Measurements from ENCODE around the gene APLF. TPM values are rescaled to one million over a fixed set of nuclear protein-coding genes. Genes with fewer than 3 reads are reported as not detected.
A peak's percentile ranks its signal among the peaks of the same experiment; 100 is the strongest.
"Not testable (repeated sequence)": the region's sequence is repeated elsewhere in the genome, so short reads cannot be mapped to it uniquely, and the experiment has no call there.

APLF gene
- total and polyA plus RNA-seq, 10 of the 15 experiments (the other 5 are each of a cell fraction or from before 2014, with no cell fraction given), result 0.66 to 2.8 (median 1.8) TPM

DNA sequence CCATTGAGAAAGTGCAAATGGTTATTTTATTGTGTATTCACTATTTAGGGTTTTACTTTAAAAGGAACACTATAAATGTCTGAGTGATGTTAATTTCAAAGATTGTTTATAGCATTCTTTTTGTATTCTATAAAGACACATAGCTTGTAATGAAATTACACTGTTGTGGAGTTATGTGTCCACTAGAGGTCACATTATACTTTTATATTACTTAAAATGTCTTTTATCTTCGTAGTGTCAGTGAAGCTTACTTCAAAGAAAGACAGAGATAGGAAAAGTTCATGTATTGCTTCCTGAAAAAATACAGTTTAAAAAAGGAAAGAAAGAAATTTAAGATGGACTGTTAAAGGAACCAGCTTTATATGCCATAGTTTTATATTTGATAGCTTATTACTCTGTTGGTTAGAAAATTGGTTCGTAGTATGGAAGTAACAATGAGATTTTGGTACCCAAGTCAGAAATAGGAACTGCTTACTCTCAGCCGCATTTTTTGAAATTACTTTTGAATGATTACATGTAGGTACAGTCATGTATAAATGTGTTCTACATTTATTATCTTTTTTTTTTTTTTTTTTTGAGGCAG, 20.5 kb downstream of the APLF start:
- ATAC-seq (peak; percentile 74), DNase-seq (ENCODE audit: low read depth, low spot score) (no peak), FAIRE-seq (peak; percentile 77)
- Histone ChIP-seq H3K79me2 (ENCODE audit: control insufficient read depth, insufficient read depth, low read length) (no peaks in the 10 kb centered on the region), H3K4me3 (no peak overlapping the region), H3K27me3 (replicated peaks in 1 of 2; ENCODE audit: control insufficient read depth in 2 of 2, insufficient read depth in 2 of 2, low read length in 1 of 2) (no peaks in the 10 kb centered on the region), H3K9me3 (replicated peaks; ENCODE audit: control insufficient read depth, insufficient read depth, low read length) (no peaks in the 10 kb centered on the region), H4K20me1 (ENCODE audit: control insufficient read depth, insufficient read depth) (0 out of 2 replicates have a peak, but pooled peaks cover 2% of the 10 kb centered on the region), H3K9ac (ENCODE audit: control insufficient read depth, insufficient read depth, low read length) (no peak overlapping the region), H3K27ac (ENCODE audit: control insufficient read depth, insufficient read depth) (no peak overlapping the region), H2AFZ (ENCODE audit: control insufficient read depth, low read depth, low read length) (no peak overlapping the region), H3K36me3 (ENCODE audit: control insufficient read depth in 2 of 2, insufficient read depth in 2 of 2, low read length in 1 of 2) (no peaks in the 10 kb centered on the region), H3K4me1 (ENCODE audit: control insufficient read depth, insufficient read depth, low read length) (peaks cover 5% of the 10 kb centered on the region; the same call in 1 of the 2 replicates), H3K4me2 (ENCODE audit: control insufficient read depth, insufficient read depth) (no peak overlapping the region)
- POLR2A ChIA-PET, result interaction anchor here (2.1 kb wide), 1 partner anchor 21 kb away, joined by 7 read pairs; the partner anchor contains the start of genes APLF and FBXO48
- intact Hi-C loops (cut with micrococcal nuclease; ENCODE audit: unreplicated experiment), result loop anchor here (5.0 kb wide), 2 partner anchors 109 to 439 kb away; no protein-coding TSS in a partner anchor
- in situ Hi-C loops (cut with MboI), result no loop called here
- no TSS peak for BruUV-seq (replicated peaks)
- RAD21 ChIA-PET (ENCODE audit: unreplicated experiment), result interaction anchor here (0.6 to 2.6 kb wide), 15 partner anchors 21 to 456 kb away, joined by 3 to 17 read pairs (median 4); partner anchors contain the start of genes APLF and FBXO48
- TF ChIP-seq RAD21 (IDR thresholded peaks at IDR 0.05; ENCODE audit: insufficient read depth, low read depth, low read length) (peak; percentile 37), SRF (IDR thresholded peaks at IDR 0.05; ENCODE audit: low read depth in 2 of 2, low read length in 2 of 2) (no peak), NRF1 (conservative IDR thresholded peaks at IDR 0.05; ENCODE audit: low read depth, low read length) (no peak), SMC3 (IDR thresholded peaks at IDR 0.05; ENCODE audit: borderline replicate concordance, low read length) (peak; percentile 30; the same call in 1 of the 2 replicates), SREBF2 (IDR thresholded peaks at IDR 0.05; ENCODE audit: low read length) (no peak)
- TF ChIP-seq, protein P1, sequence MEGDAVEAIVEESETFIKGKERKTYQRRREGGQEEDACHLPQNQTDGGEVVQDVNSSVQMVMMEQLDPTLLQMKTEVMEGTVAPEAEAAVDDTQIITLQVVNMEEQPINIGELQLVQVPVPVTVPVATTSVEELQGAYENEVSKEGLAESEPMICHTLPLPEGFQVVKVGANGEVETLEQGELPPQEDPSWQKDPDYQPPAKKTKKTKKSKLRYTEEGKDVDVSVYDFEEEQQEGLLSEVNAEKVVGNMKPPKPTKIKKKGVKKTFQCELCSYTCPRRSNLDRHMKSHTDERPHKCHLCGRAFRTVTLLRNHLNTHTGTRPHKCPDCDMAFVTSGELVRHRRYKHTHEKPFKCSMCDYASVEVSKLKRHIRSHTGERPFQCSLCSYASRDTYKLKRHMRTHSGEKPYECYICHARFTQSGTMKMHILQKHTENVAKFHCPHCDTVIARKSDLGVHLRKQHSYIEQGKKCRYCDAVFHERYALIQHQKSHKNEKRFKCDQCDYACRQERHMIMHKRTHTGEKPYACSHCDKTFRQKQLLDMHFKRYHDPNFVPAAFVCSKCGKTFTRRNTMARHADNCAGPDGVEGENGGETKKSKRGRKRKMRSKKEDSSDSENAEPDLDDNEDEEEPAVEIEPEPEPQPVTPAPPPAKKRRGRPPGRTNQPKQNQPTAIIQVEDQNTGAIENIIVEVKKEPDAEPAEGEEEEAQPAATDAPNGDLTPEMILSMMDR (IDR thresholded peaks at IDR 0.05 in 2 of 3, conservative IDR thresholded peaks at IDR 0.05 in 1 of 3; ENCODE audit: control insufficient read depth in 2 of 3, extremely low read depth in 1 of 3, insufficient read depth in 1 of 3, low read depth in 3 of 3, low read length in 3 of 3), result peak in 2 of 3 experiments; percentile 26 to 49; a peak in 3 of 6 replicates
- SMC1A ChIA-PET (ENCODE audit: uncharacterized antibody, unreplicated experiment), result interaction anchor here (0.7 to 2.4 kb wide), 14 partner anchors 10 to 437 kb away, joined by 3 to 16 read pairs (median 4); no protein-coding TSS in a partner anchor
- WGBS (ENCODE audit: insufficient coverage, insufficient replicate concordance, low lambda C conversion rate, missing lambda C conversion rate), result 40% methylated on average over 3 of the region's 3 CpGs
- CTCF ChIA-PET, result interaction anchor here (0.6 to 2.9 kb wide), 31 partner anchors 10 to 456 kb away, joined by 3 to 45 read pairs (median 4); partner anchors contain the start of genes APLF and FBXO48

DNA sequence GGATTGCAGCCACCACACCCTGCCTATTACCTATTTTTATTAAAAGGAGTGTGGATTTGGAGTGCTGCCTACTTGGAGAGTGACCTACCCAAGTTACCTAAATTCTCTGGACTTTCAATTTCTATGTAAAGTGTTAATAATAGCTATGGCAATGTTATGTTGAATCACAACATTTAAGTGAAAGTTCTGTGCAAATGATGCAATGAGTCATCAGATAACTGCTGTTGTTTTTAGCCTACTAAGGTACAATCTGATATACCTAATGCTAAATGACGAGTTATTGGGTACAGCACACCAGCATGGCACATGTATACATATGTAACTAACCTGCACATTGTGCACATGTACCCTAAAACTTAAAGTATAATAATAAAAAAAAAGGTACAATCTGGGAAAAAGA, 21.2 kb downstream of the APLF start:
- H3K27me3 ChIP-seq (replicated peaks in 1 of 2; ENCODE audit: control insufficient read depth in 2 of 2, insufficient read depth in 2 of 2, low read length in 1 of 2); H4K20me1 ChIP-seq (ENCODE audit: control insufficient read depth, insufficient read depth); in situ Hi-C loops (cut with MboI); DNase-seq (ENCODE audit: low read depth, low spot score); H3K36me3 ChIP-seq (ENCODE audit: control insufficient read depth in 2 of 2, insufficient read depth in 2 of 2, low read length in 1 of 2); H3K4me1 ChIP-seq (ENCODE audit: control insufficient read depth, insufficient read depth, low read length); BruUV-seq (replicated peaks); H3K4me2 ChIP-seq (ENCODE audit: control insufficient read depth, insufficient read depth); H3K9ac ChIP-seq (ENCODE audit: control insufficient read depth, insufficient read depth, low read length); H3K4me3 ChIP-seq; H3K27ac ChIP-seq (ENCODE audit: control insufficient read depth, insufficient read depth); H2AFZ ChIP-seq (ENCODE audit: control insufficient read depth, low read depth, low read length); H3K9me3 ChIP-seq (replicated peaks; ENCODE audit: control insufficient read depth, insufficient read depth, low read length); H3K79me2 ChIP-seq (ENCODE audit: control insufficient read depth, insufficient read depth, low read length): not testable (repeated sequence)
- ChIA-PET POLR2A (interaction anchor here (2.1 kb wide), 1 partner anchor 22 kb away, joined by 7 read pairs; the partner anchor contains the start of genes APLF and FBXO48), SMC1A (ENCODE audit: uncharacterized antibody, unreplicated experiment) (interaction anchor here (1.0 to 2.1 kb wide), 7 partner anchors 20 to 222 kb away, joined by 3 to 16 read pairs (median 5); no protein-coding TSS in a partner anchor), RAD21 (ENCODE audit: unreplicated experiment) (interaction anchor here (1.3 to 2.6 kb wide), 3 partner anchors 25 to 437 kb away, joined by 3 to 17 read pairs (median 6); no protein-coding TSS in a partner anchor), CTCF (interaction anchor here (0.8 to 2.9 kb wide), 12 partner anchors 11 to 227 kb away, joined by 3 to 45 read pairs (median 3); partner anchors contain the start of genes APLF and FBXO48)
- ATAC-seq, result peak; percentile 41
- FAIRE-seq, result peak; percentile 27
- intact Hi-C loops (cut with micrococcal nuclease; ENCODE audit: unreplicated experiment), result loop anchor here (1.0 to 5.0 kb wide), 3 partner anchors 109 to 439 kb away; no protein-coding TSS in a partner anchor
- WGBS (ENCODE audit: insufficient coverage, insufficient replicate concordance, low lambda C conversion rate, missing lambda C conversion rate), result 24% methylated on average over 1 of the region's 1 CpG

Measured in GM12878 (cell line).